Liver (tissue), 3 donors: ENCODE measurements around the gene NTF3.

ENCODE experiments used
- EGR1 ChIP-seq, 2 donors: IDR thresholded peaks; 2 replicates each; pipeline ENCODE4 v1.6.1; 2016 to 2018; ENCODE audit warnings: antibody characterized with exemption in 2 of 2, low read depth in 2 of 2
- FOXA1 ChIP-seq: IDR thresholded peaks from 2 replicates; pipeline ENCODE4 v1.6.1; 2016; ENCODE audit warnings: antibody characterized with exemption
- JUND ChIP-seq, 2 donors: IDR thresholded peaks; 2 replicates each; pipeline ENCODE4 v1.6.1; 2016; ENCODE audit warnings: antibody characterized with exemption in 2 of 2
- SP1 ChIP-seq: IDR thresholded peaks from 2 replicates; pipeline ENCODE4 v1.6.1; 2018; ENCODE audit warnings: antibody characterized with exemption, mild to moderate bottlenecking
- TAF1 ChIP-seq: conservative IDR thresholded peaks from 2 replicates; pipeline ENCODE4 v1.6.1; 2016; ENCODE audit warnings: antibody characterized with exemption, mild to moderate bottlenecking
- TF ChIP-seq, protein P1 (sequence below): fragments of 150-350 bp; IDR thresholded peaks from 2 replicates; pipeline ENCODE4 v1.5.1; 2017; ENCODE audit warnings: improper control_type of control experiment, low read depth, low read length; ENCODE audit not compliant: missing input control
- TF ChIP-seq, protein P2 (sequence below): IDR thresholded peaks from 2 replicates; pipeline ENCODE4 v1.6.1; 2016; ENCODE audit warnings: antibody characterized with exemption, mild to moderate bottlenecking
- TF ChIP-seq, protein P3 (sequence below): IDR thresholded peaks from 2 replicates; pipeline ENCODE4 v1.6.1; 2016; ENCODE audit warnings: antibody characterized with exemption
- donor health status: healthy.
- donor health status: healthy.

DNA sequence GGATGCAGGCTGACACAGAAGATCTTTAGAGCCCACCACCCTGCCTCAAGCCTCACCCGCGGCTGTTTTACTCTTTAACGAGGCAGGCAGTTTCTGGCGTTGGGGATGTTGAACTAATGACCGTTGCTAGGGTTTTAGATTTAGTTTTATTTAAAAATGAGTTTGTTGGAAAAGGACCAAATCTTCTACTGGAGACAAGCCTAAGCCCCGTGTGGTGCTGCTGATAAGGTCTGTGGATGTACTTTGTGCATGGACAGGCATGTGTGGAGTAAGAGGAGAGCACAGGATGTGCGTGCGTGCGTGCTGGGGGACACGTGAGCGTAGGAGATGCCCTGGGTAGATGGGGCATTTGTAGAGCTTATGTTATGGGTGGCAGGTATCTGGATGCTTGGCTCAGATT lies 5.7 kb downstream of the NTF3 start:
- TF ChIP-seq, protein P1, sequence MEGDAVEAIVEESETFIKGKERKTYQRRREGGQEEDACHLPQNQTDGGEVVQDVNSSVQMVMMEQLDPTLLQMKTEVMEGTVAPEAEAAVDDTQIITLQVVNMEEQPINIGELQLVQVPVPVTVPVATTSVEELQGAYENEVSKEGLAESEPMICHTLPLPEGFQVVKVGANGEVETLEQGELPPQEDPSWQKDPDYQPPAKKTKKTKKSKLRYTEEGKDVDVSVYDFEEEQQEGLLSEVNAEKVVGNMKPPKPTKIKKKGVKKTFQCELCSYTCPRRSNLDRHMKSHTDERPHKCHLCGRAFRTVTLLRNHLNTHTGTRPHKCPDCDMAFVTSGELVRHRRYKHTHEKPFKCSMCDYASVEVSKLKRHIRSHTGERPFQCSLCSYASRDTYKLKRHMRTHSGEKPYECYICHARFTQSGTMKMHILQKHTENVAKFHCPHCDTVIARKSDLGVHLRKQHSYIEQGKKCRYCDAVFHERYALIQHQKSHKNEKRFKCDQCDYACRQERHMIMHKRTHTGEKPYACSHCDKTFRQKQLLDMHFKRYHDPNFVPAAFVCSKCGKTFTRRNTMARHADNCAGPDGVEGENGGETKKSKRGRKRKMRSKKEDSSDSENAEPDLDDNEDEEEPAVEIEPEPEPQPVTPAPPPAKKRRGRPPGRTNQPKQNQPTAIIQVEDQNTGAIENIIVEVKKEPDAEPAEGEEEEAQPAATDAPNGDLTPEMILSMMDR: no peak
- TF ChIP-seq JUND (IDR thresholded peaks at IDR 0.05) (no peak), TAF1 (no peak), EGR1 (IDR thresholded peaks at IDR 0.05; ENCODE audit: low read depth in 2 of 2) (no peak), SP1 (no peak), FOXA1 (no peak)
- TF ChIP-seq, protein P2, sequence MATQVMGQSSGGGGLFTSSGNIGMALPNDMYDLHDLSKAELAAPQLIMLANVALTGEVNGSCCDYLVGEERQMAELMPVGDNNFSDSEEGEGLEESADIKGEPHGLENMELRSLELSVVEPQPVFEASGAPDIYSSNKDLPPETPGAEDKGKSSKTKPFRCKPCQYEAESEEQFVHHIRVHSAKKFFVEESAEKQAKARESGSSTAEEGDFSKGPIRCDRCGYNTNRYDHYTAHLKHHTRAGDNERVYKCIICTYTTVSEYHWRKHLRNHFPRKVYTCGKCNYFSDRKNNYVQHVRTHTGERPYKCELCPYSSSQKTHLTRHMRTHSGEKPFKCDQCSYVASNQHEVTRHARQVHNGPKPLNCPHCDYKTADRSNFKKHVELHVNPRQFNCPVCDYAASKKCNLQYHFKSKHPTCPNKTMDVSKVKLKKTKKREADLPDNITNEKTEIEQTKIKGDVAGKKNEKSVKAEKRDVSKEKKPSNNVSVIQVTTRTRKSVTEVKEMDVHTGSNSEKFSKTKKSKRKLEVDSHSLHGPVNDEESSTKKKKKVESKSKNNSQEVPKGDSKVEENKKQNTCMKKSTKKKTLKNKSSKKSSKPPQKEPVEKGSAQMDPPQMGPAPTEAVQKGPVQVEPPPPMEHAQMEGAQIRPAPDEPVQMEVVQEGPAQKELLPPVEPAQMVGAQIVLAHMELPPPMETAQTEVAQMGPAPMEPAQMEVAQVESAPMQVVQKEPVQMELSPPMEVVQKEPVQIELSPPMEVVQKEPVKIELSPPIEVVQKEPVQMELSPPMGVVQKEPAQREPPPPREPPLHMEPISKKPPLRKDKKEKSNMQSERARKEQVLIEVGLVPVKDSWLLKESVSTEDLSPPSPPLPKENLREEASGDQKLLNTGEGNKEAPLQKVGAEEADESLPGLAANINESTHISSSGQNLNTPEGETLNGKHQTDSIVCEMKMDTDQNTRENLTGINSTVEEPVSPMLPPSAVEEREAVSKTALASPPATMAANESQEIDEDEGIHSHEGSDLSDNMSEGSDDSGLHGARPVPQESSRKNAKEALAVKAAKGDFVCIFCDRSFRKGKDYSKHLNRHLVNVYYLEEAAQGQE: no peak
- TF ChIP-seq, protein P3, sequence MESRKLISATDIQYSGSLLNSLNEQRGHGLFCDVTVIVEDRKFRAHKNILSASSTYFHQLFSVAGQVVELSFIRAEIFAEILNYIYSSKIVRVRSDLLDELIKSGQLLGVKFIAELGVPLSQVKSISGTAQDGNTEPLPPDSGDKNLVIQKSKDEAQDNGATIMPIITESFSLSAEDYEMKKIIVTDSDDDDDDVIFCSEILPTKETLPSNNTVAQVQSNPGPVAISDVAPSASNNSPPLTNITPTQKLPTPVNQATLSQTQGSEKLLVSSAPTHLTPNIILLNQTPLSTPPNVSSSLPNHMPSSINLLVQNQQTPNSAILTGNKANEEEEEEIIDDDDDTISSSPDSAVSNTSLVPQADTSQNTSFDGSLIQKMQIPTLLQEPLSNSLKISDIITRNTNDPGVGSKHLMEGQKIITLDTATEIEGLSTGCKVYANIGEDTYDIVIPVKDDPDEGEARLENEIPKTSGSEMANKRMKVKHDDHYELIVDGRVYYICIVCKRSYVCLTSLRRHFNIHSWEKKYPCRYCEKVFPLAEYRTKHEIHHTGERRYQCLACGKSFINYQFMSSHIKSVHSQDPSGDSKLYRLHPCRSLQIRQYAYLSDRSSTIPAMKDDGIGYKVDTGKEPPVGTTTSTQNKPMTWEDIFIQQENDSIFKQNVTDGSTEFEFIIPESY: no peak
